GM18907 (cell line): ENCODE data around the gene SDK1.

ENCODE experiments used
- ATAC-seq: cut with Tn5 transposase; IDR thresholded peaks from one replicate; pipeline ENCODE4 v1.9.1; 2021; ENCODE audit warnings: mild to moderate bottlenecking, moderate library complexity; ENCODE audit not compliant: unreplicated experiment

SDK1 gene

GRCh38 chr7:4139656-4140625 is 838.9 kb downstream of the SDK1 start:
- ATAC-seq: no peak

- ATAC-seq: no peak
Measured at GRCh38 chr7:4140933-4141332, 839.9 kb downstream of the SDK1 start.

GRCh38 chr7:4143006-4143405 is 842.0 kb downstream of the SDK1 start:
- no peak for ATAC-seq

- no peak for ATAC-seq
Measured at GRCh38 chr7:4143511-4144171, 842.6 kb downstream of the SDK1 start.

- no peak for ATAC-seq
Measured at GRCh38 chr7:4144172-4144701, 843.2 kb downstream of the SDK1 start.

- ATAC-seq: no peak
Measured at GRCh38 chr7:4144811-4145510, 843.9 kb downstream of the SDK1 start.

GRCh38 chr7:4145576-4145975 is 844.5 kb downstream of the SDK1 start:
- ATAC-seq: no peak

- ATAC-seq: no peak
Measured at GRCh38 chr7:4147926-4148620, 847.0 kb downstream of the SDK1 start.

GRCh38 chr7:4149236-4149635 is 848.2 kb downstream of the SDK1 start:
- no peak for ATAC-seq

GRCh38 chr7:4149645-4150044 is 848.6 kb downstream of the SDK1 start:
- no peak for ATAC-seq

GRCh38 chr7:4150731-4151130 is 849.7 kb downstream of the SDK1 start:
- ATAC-seq: no peak

- no peak for ATAC-seq
Measured at GRCh38 chr7:4151524-4151923, 850.5 kb downstream of the SDK1 start.

GRCh38 chr7:4151926-4152549 is 851.0 kb downstream of the SDK1 start:
- ATAC-seq: no peak

GRCh38 chr7:4154882-4155535 is 854.0 kb downstream of the SDK1 start:
- no peak for ATAC-seq

- no peak for ATAC-seq
Measured at GRCh38 chr7:4156190-4156589, 855.1 kb downstream of the SDK1 start.

- no peak for ATAC-seq
Measured at GRCh38 chr7:4157651-4158050, 856.6 kb downstream of the SDK1 start.

GRCh38 chr7:4158441-4159153 is 857.5 kb downstream of the SDK1 start:
- ATAC-seq: no peak

- ATAC-seq: no peak
Measured at GRCh38 chr7:4159154-4159501, 858.1 kb downstream of the SDK1 start.
